Globus pallidus (tissue), 1 donor: ENCODE measurements around the gene PPHLN1.
"Not testable (repeated sequence)": the region's sequence is repeated elsewhere in the genome, so short reads cannot be mapped to it uniquely, and the experiment has no call there.

ENCODE experiments used
- DNase-seq: peaks from one replicate; pipeline ENCODE4 v3.0.0-alpha.2; 2015; ENCODE audit warnings: low spot score

PPHLN1 gene

DNA sequence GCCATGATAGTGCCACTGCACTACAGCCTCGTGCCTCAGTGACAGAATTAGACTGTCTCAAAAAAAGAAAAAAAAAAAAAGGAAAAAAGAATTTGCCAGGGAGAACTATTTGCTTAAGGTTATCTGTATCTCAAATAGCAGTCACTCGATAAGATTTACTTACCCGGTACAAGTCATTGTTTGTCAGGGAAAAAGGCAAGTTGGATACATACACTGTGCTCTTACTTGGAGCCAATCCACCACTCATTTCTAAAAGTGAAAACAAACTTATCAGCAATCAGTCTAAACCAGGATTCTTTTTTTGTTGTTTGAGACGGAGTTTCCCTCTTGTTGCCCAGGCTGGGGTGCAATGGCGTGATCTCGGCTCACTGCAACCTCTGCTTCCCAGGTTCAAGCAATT, 2.1 kb upstream of the PPHLN1 start:
- DNase-seq = no peak

DNA sequence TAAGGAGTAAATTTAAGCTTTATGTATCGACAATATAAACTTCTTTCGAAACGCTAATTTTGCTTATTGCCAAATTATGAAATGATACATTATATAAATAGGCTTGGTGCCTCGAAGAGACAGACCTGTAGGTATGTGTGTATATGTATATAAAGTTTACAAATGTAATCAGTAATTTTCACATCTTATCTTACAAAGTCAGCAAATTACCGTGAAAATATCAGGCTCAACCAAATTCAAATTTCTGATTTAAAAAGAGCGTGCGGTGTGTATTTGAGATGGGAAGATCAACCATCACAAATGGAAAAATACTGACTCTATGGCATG, 678 bp upstream of the PPHLN1 start:
- no peak for DNase-seq

- DNase-seq = no peak
Observed at GRCh38 chr12:42326541-42327226, 717 bp downstream of the PPHLN1 start.

GRCh38 chr12:42327227-42327590, 1.2 kb downstream of the PPHLN1 start:
- DNase-seq = no peak

DNA sequence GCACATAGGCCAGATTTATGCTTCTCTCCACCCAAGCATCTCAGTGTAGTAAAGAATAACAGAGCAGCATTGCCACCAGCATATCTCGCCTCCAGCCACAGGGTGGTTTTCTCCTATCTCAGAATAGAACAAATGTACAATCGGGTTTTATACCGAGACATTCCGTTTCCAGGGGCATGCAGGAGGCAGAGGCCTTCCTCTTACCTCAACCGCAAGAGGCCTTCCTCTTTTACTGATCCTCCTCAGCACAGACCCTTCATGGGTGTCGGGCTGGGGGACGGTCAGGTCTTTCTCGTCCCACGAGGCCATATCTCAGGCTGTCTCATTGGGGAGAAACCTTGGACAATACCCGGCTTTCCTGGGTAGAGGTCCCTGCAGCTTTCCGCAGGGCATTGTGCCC, 4.1 kb downstream of the PPHLN1 start:
- DNase-seq = not testable (repeated sequence)

DNA sequence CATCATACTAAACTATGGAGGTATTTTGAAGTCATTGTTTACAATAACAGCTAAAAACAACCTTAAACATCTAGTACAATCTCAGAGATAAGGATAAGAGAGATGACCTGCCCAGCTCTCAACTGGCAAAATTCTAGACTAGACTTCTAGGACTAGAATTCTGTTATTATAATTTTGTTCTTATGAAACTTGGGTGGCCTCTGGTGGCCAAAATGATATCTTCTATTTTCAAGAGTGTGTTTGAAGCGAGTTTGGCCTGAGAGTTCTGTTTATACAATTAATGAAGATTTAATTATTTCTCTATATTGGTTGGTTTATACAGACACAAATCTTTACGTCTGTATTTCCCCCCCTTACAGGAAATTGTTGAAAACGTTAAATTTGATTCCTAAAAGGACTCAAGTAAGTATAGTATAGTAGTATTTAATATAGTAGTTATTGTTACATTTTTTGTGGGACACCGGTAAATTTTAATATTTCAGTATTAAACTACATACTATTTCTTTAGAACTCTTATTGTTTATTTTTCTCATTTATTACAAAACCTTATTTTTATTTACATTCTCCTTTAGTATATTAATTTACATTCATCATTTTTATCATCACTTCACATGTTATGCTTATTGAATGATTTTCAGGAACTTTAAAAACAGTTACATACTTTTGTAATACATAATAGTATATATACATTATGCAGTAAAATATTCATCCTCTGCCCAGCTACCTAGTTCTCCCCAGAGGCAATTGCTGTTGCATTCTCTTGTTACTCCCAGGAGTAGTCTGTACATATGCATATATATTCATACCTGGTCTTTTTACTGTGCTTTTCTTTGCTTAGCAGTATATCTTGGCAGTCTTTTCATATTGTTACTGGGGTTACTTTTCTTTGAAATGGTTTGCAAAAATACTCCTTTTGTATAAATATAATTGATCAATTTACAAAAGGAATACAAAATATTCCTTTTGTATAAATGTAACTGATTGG, 6.6 kb downstream of the PPHLN1 start:
- peak; percentile 52 for DNase-seq

DNA sequence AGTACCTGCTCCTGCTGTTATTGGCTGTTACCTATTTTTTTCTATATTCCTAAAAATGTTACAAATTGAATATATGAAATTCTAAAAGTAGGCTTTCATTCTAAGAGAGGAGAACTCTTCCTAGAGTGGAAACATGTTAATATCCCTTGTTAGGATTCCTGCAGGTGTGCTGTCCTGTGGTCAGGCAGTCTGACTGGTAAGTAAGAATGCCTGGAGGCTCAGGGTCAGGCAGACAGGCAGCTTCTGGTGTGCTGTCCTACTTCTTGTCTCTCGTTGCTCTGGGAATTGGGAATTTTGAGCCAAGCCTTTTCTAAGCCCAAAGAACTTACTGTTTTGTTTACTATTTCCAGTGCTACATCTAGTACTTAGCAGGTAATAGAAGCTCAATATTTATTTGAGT, 10.3 kb downstream of the PPHLN1 start:
- no peak for DNase-seq

- DNase-seq = no peak
Observed at GRCh38 chr12:42338280-42338679, 12.3 kb downstream of the PPHLN1 start.

DNA sequence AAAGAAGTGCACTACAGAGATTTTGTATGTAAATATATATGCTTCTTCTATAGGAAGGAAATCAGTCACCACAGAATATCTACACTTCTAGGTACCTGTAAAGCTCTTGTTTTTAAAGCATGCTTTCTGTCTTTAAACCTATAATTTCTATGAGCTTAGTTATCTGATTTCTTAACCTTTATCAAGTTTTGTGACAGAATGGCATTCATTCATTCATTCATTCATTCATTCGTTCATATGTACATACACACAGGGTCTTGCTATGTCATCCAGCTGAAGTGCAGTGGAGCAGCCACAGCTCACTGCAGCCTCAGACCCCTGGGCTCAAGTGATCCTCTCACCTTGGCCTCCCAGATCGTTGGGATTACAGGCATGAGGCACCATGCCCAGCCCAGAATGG, 16.1 kb downstream of the PPHLN1 start:
- no peak for DNase-seq

GRCh38 chr12:42343721-42344120, 17.8 kb downstream of the PPHLN1 start:
- no peak for DNase-seq

DNA sequence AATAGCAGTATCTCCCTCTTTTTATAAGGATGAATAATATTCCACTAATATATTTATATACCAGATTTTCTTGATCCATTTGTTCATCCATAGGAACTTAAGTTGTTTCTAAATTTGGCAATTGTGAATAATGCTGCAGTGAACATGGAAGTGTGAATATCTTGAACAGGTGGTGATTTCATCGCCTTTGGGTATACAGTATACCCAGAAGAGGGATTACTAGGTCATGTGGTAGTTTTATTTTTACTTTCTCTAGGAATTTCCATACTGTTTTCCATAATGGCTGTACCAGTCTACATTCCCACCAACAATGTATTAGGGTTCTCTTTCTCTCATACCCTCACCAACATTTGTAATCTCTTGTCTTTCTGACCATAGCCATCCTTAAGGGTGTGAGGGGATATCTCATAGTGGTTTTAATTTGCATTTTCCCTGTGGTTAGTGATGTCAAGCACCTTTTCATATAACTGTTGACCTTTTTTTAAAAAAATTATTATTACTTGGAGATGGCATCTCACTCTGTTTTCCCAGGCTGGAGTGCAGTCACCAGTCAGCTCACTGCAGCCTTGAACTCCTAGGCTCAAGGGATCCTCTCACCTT, 20.5 kb downstream of the PPHLN1 start:
- DNase-seq = no peak

- not testable (repeated sequence) for DNase-seq
Observed at GRCh38 chr12:42349119-42350020, 23.4 kb downstream of the PPHLN1 start.

DNA sequence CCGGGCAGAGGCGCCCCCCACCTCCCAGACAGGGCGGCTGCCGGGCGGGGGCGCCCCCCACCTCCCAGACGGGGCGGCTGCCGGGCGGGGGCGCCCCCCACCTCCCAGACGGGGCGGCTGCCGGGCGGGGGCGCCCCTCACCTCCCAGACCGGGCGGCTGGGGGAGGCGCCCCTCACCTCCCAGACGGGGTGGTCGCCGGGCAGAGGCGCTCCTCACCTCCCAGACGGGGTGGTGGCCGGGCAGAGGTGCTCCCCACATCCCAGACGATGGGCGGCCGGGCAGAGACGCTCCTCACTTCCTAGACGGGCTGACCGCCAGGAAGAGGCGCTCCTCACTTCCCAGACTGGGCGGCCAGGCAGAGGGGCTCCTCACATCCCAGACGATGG, 24.0 kb downstream of the PPHLN1 start:
- not testable (repeated sequence) for DNase-seq

GRCh38 chr12:42356344-42356743, 30.4 kb downstream of the PPHLN1 start:
- no peak for DNase-seq

DNA sequence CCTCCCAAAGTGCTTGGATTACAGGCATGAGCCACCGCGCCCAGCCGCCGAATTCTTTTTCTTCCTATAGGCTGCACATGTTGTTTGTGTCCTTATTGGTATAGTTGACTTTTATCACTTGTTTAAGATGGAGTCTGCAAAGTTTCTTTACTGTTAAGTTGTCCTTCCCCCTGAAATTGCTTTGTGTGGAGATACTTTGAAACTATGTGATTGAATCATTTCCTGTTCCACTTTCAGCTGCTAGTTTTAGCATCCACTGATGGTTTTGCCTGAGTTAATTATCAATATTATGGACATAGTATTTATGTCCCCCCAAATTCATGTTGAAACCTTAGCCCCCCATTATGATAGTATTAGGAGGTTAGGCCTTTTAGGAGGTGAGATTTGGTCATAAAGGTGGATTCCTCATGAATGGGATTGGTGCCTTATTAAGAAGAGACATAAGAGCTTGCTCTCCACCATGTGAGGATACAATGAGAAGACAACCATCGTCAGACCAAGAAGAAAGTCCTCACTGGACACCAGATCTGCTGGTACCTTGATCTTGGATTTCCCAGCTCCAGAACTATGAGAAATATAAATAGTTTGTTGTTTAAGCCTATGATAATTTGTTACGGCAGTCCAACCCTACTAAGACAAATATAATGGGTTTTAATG, 34.9 kb downstream of the PPHLN1 start:
- DNase-seq = no peak

DNA sequence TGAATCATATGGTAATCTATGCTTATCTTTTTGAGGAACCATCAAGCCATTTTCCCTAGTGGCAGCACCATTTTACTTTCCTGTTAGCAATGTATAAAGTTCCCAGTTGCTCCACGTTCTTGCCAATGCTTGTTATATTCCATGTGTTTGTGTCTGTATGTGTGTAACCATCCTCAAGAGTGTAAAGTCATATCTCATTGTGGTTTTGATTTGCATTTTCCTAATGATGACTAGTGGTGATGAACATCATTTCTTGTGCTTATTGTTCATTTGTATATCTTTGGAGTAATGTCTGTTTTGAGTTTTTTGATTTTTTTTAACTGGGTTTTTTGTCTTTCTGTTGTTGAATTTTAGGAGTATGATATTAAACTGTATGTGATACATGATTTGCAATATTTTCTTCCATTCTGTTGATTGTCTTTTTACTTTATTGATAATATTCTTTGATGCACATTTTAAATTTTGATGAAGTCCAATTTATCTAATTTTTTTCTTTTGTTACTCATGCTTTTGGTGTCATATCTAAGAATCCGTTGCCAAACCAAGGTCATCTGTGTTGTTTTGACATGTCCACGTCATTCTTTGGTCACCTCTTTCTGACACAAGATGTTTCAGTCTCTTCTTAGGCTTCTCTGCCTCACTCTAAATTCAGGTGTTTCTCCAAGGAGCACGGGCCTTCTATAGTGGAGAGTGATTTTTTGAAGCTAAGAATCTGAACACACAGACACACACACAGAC, 36.1 kb downstream of the PPHLN1 start:
- DNase-seq = no peak

- DNase-seq = no peak
Observed at GRCh38 chr12:42362647-42363260, 36.8 kb downstream of the PPHLN1 start.

- DNase-seq = no peak
Observed at GRCh38 chr12:42364692-42365091, 38.7 kb downstream of the PPHLN1 start.

DNA sequence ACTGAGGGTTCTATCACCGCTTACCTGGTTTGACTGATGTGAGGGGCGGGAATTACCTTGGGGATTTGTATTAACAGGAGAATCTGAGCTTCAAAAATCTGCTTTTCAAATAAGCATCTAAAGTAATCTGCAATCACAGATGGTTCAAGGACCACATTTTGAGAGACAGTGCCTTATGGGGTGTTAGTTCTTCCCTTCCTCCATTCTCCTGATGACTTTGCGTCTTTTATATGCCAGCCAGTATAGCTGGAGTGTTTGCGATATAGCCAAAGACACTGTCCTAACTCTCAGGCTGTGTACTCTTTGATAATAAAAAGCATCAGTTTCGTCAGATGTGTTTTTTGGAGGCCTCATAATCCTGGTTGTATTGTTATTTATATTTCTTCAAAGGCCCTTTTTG, 39.5 kb downstream of the PPHLN1 start:
- DNase-seq = no peak

DNA sequence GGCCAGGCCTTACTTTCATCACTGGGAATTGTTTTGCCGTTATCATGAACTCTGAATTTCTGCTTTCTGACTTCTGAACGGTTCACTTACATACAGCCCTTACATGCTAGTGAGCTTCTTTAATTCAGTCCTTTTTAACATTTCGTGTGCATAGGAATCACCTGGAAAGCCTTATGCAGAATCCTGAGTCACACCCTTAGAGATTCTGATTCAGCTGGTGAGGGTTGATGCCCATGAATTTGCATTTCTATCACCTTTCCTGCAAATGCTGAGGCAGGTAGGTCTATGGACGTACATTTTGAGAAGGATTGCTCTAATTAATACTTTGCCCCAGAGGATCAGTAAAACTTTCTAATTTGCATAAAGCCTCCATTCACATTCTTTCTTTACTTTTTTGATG, 44.0 kb downstream of the PPHLN1 start:
- DNase-seq = no peak
